PFSK-1 (cell line): Measurements from ENCODE around the gene POLR2A.

Experiments
- FOXP2 ChIP-seq: optimal IDR thresholded peaks from 2 replicates; pipeline ENCODE3; 2011; ENCODE audit warnings: borderline replicate concordance, control low read depth, inconsistent platforms; ENCODE audit not compliant: insufficient read depth; ENCODE audit errors: extremely low read length, extremely low read depth
- POLR2AphosphoS5 ChIP-seq: IDR thresholded peaks from 2 replicates; pipeline ENCODE4 v1.6.1; 2012; ENCODE audit warnings: low read depth, mild to moderate bottlenecking, control low read depth, low read length, moderate library complexity
- REST ChIP-seq, 2 experiments: IDR thresholded peaks; 2 replicates each; pipeline versions ENCODE4 v1.6.1 to v1.8.0; 2011 to 2012; ENCODE audit warnings: low read depth in 2 of 2, low read length in 2 of 2, control low read depth in 1 of 2, inconsistent platforms in 1 of 2, mild to moderate bottlenecking in 1 of 2, moderate library complexity in 1 of 2; ENCODE audit not compliant: insufficient read depth in 1 of 2
- SIN3A ChIP-seq: IDR thresholded peaks from 2 replicates; pipeline ENCODE4 v1.6.1; 2012; ENCODE audit warnings: mild to moderate bottlenecking, low read length, moderate library complexity, borderline replicate concordance; ENCODE audit not compliant: insufficient read depth
- TAF1 ChIP-seq: IDR thresholded peaks from 2 replicates; pipeline ENCODE4 v1.6.1; 2012; ENCODE audit warnings: low read length, control low read depth, borderline replicate concordance; ENCODE audit not compliant: insufficient read depth

POLR2A gene

GRCh38 chr17:7496470-7497183, 12.5 kb downstream of the POLR2A start:
- TF ChIP-seq SIN3A (no peak), REST (IDR thresholded peaks at IDR 0.05; ENCODE audit: insufficient read depth in 1 of 2, low read depth in 2 of 2, low read length in 2 of 2) (no peak), TAF1 (no peak), FOXP2 (no peak), POLR2AphosphoS5 (no peak)

GRCh38 chr17:7497228-7497627, 13.1 kb downstream of the POLR2A start:
- TF ChIP-seq POLR2AphosphoS5 (no peak; the same call in 1 of the 2 replicates), TAF1 (no peak), FOXP2 (no peak), REST (IDR thresholded peaks at IDR 0.05; ENCODE audit: insufficient read depth in 1 of 2, low read depth in 2 of 2, low read length in 2 of 2) (no peak), SIN3A (no peak)

- TF ChIP-seq SIN3A (no peak), FOXP2 (no peak), POLR2AphosphoS5 (no peak), TAF1 (no peak), REST (IDR thresholded peaks at IDR 0.05; ENCODE audit: insufficient read depth in 1 of 2, low read depth in 2 of 2, low read length in 2 of 2) (no peak)
Measured at GRCh38 chr17:7497636-7498035, 13.5 kb downstream of the POLR2A start.

DNA sequence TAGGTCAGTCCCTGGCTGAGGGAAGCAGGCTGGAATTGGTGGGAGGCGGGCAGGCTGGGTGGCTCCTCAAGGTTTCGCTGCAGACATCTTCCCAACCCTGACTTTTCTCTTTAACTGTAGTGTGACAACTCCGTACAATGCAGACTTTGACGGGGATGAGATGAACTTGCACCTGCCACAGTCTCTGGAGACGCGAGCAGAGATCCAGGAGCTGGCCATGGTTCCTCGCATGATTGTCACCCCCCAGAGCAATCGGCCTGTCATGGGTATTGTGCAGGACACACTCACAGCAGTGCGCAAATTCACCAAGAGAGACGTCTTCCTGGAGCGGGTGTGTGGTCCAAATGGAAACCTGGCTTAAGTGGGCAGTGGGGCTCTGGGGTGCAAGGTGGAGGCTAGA, 15.0 kb downstream of the POLR2A start:
- no peak for TF ChIP-seq REST (IDR thresholded peaks at IDR 0.05; ENCODE audit: insufficient read depth in 1 of 2, low read depth in 2 of 2, low read length in 2 of 2)
- no peak for TF ChIP-seq SIN3A
- no peak for TF ChIP-seq POLR2AphosphoS5
- TF ChIP-seq FOXP2, result no peak
- no peak for TF ChIP-seq TAF1

GRCh38 chr17:7501729-7502128, 17.6 kb downstream of the POLR2A start:
- TF ChIP-seq SIN3A, result no peak
- TF ChIP-seq FOXP2, result no peak
- TF ChIP-seq TAF1, result no peak
- no peak for TF ChIP-seq REST (IDR thresholded peaks at IDR 0.05; ENCODE audit: insufficient read depth in 1 of 2, low read depth in 2 of 2, low read length in 2 of 2)
- no peak for TF ChIP-seq POLR2AphosphoS5
